ENCODE results near the gene LAMA5.

LAMA5 gene

DNA sequence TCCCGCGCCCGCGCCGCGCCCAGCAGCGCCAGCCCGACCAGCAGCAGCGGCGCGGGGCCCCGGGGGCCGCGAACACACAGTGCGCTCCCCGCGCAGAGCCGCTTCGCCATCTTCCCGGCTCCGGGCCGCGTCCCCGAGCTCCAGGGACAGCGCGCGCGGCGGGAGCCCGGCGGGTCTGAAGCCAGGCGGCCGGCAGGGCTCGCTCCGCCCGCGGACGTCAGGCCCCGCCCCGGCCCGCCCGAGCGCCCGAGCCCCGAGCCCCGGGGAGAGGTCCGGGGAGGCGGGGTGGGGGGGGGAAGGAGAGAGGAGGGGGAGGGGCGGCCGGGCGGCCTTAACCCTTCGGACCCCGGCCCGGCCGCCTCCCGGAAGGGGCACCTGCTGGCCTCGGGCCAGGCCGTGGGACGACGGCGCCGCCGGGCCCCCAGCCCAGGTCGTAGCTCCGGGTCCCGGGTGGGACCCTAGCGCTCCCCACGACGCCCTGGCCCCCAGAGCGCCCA, at the start of gene LAMA5:
LAMA5 (minus strand) TSS at position 177 of the 497 bp plus-strand sequence; CDS start at position 110, 67 bp downstream.
- DNase-seq = peak; percentile 60

- DNase-seq = no peak
Observed at GRCh38 chr20:62415354-62416111, 48.4 kb upstream of the LAMA5 start.

- DNase-seq = no peak
Observed at GRCh38 chr20:62413896-62414481, 46.9 kb upstream of the LAMA5 start.

- DNase-seq = no peak
Observed at GRCh38 chr20:62413025-62413570, 46.0 kb upstream of the LAMA5 start.

DNA sequence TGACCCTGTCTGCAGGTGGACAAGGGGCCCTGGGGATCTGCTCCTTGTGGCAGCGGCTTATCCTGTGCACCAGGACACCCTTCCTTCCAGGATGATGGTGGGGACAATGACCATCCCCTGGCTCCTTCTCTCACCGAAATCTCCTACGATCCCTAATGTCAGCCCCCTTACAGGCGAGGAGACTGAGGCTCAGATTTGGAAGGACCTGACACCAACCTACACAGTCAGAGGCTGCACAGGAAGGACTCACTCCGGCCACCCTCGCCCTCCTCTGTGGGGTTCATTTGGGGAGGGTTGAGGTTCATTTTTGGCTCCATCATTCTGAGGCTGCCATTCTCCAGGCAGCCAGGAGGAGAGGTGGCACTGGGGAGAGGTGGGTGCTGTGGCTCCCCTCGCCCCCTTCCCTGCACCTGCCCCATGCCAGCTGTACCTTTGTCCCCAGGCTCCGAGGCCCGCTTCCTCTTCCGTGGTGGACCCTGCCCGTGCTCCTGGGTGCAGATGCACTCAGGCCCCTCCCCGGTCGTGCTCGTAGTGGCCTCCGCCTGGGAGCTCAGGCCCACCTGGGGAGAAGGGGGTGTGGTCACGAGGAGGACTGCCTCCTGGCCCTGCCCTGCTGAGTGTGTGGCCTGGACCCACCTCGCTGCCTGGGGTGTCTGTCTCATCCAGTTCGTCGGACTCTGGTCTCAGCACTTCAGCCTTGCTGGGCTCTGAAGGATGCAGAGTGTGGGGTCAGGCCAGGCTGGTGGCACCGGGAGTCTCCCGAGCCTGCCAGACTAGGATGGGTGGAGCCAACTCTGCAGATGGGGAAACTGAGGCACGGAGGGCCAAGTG, 45.3 kb upstream of the LAMA5 start:
- no peak for DNase-seq

DNA sequence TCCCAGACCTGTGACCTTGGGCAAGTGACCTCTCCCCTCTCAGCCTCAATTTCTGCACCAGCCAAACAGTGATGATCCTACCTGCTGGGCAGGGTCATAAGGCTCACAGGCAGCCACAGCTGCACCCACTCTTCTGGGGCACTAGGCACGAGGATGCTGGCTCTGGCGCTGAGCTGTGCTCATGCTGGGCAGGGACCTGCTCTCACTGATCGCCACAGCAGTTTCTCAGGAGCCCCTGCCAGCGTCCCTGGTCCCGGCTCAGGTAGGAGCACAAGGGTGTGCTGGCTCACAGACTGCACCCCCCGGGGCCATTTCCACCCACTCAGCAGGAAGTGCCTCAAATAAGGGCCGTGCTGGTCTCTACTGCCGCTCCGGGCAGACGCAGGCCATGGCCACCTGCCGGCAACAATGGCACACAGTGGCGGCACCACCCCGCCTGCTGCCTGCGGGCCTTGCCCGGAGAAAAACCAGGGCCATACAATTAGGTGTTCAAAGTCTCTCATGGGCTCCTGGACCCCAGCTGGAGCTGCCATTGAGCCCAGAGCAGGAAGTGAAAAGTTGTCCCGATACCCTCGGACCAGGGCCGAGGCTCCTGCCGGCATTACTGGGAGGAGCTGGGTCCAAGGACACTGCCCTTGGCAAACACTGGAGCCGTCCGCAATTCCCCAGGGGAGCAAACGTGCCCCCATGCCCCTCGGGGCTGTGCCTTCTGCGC, 44.5 kb upstream of the LAMA5 start:
- no peak for DNase-seq

- DNase-seq = no peak
Observed at GRCh38 chr20:62410746-62411478, 43.8 kb upstream of the LAMA5 start.

DNA sequence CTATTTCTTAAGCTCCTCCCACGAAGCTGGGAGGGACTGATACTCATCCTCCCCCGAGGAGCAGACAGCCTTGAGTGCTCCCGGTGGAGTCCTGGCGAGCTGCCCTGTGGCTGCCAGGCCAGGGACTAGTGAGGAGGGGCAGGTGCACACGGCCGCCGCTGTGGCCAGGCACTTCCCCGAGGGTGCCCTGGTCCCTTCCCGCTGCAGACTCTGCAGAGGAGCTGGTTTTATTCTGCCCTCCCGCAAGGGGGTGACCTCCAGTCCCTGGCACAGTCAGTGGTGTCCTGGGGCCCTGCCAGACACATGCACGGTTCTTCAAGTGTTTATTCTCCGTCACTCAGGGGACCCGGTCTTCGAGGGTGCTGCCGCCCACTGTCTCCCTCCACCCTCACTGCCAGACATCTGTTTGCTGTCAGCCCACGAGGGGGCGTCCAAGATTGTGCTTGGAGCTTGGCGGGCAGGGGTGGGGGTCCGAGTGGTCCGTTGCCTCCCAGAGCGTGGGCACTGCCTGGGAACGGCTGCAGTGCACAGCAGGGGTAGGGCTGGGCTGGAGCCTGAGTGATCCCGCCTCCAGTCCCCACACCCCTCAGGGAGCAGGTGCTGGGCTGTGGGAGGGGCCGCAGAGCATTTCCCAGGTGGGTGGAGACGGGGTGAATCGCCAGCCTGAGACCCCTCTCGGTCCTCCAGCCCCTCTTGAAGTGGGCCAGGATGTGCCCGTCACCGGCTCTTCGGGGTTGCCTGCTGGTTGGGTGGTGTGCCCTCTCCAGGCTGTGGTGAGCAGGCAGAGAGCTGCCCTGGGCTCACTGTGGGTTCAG, 43.0 kb upstream of the LAMA5 start:
- peak; percentile 73 for DNase-seq

DNA sequence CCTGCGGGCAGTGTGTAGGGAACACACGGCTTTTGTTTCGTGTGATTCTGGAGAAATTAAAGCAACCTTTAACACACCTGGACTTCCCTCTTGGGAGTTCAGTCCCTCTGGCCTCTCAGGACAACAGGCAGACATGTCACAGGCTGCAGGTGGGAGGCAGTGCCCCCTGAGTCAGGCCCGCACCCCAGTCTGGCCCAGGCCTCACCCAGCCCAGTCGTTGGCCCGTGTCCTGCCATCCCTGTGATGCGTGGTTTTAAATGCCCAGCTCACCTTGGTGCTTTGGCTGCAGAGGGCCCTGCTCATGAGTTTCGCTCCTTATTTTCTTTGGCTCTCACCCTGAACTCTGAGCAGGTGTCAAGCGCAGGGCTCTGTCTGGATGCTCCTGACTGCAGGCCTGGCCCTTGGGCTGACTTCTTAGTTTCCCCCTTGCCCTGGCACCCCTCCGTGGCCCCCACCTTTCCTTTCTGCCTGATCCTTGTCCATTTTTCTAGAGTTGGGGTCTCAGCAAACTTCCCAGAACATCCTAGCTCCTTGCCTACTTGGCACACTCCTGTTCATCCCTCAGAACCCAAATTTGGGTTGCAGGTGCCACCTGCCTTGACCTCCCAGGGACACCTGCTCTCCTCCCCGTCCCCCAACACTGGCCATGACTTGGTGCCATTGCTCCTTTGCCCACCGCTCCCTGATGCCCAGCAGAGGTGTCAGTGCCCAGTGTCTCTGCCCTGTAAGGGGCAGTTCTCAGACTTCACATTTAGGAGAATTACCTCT, 42.2 kb upstream of the LAMA5 start:
- DNase-seq = no peak

GRCh38 chr20:62408640-62409039, 41.5 kb upstream of the LAMA5 start:
- DNase-seq = peak; percentile 23

DNA sequence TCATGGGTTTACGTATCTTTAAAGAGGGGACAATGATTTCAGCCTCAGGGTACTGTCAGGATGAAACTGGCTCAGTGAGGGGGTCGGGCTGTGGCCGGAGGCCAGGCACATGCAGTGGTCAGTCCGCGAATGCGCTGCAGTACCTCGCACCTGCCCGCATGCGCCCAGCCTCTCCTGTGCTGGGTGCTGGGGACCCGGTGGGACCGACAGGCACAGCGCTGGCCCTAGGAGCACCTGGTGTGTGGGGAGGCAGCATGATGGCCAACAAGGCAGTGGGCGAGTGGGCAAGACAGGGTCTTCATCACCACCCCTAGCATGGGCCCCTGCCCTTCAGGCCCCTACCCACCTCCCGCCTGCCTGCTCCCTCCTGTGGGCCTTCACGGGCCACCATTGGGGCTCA, 40.9 kb upstream of the LAMA5 start:
- no peak for DNase-seq

GRCh38 chr20:62407221-62407992, 40.3 kb upstream of the LAMA5 start, which contains the start of gene CABLES2:
Gene CABLES2, minus strand, starts transcription at chr20:62407285. Its CDS starts 9 bp downstream, at chr20:62407276.
- peak; percentile 97 for DNase-seq

- no peak for DNase-seq
Observed at GRCh38 chr20:62406635-62407176, 39.6 kb upstream of the LAMA5 start.

- no peak for DNase-seq
Observed at GRCh38 chr20:62405981-62406513, 38.9 kb upstream of the LAMA5 start.

GRCh38 chr20:62405108-62405980, 38.2 kb upstream of the LAMA5 start:
- peak; percentile 42 for DNase-seq

DNA sequence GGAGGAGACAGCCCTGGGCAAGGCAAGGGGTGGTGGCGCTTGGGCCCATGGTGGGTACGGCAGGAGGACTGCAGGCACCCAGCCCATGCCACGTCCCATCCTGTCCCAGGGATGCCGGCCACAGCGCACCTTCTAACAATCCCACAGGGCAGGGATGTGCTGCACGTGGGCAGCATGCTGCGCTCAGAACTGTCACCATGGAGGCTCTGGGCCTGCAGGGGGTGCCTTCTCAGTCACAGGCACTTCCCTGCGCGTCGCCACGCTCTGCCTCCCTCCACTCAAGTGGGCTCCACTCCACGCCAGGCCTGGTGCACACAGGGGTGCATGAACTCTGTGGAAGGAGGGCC, 37.6 kb upstream of the LAMA5 start:
- no peak for DNase-seq

- no peak for DNase-seq
Observed at GRCh38 chr20:62404112-62404665, 37.1 kb upstream of the LAMA5 start.

Data from NCI-H82 (cell line).